ENCODE data around the gene FNBP1L. TPM values are rescaled to one million over a fixed set of nuclear protein-coding genes. Genes with fewer than 3 reads are reported as not detected.

Gene FNBP1L
- total RNA-seq, 1 experiment from 2014 or later: 119 TPM

GRCh38 chr1:93600663-93601062 lies 152.7 kb downstream of the FNBP1L start:
- Histone ChIP-seq H2AK5ac (ENCODE audit: insufficient read length, low read length) (no peak overlapping the region), H2AFZ (ENCODE audit: low read length) (no peak overlapping the region), H3K9ac (ENCODE audit: extremely low read depth, insufficient read length, low read length) (no peak overlapping the region), H3K79me1 (ENCODE audit: insufficient read depth, low read depth, low read length, poor library complexity, severe bottlenecking) (no peaks in the 10 kb centered on the region), H3K4me1 (ENCODE audit: insufficient read depth, low read length) (0 out of 2 replicates have a peak, but pooled peaks cover 5% of the 10 kb centered on the region), H2BK15ac (ENCODE audit: low read depth, low read length) (no peak overlapping the region), H3K27ac (ENCODE audit: insufficient read length, low read depth, low read length) (no peak overlapping the region), H3K23ac (ENCODE audit: insufficient read length, low read depth, low read length) (no peak overlapping the region), H3K56ac (ENCODE audit: insufficient read length, low read depth, low read length) (no peak overlapping the region), H3K18ac (ENCODE audit: insufficient read length, low read depth, low read length) (no peak overlapping the region), H3K4ac (ENCODE audit: low read depth, low read length) (no peak overlapping the region), H2BK20ac (ENCODE audit: low read depth, low read length, poor library complexity, severe bottlenecking) (no peak overlapping the region), H3K4me2 (ENCODE audit: insufficient read depth, insufficient read length, low read length) (no peak overlapping the region), H4K91ac (ENCODE audit: insufficient read length, low read depth, low read length) (no peak overlapping the region), H4K20me1 (ENCODE audit: control insufficient read depth, insufficient read depth, insufficient read length) (no peaks in the 10 kb centered on the region), H3K14ac (ENCODE audit: insufficient read depth, low read length) (no peak overlapping the region), H4K5ac (ENCODE audit: insufficient read length, low read depth, low read length) (no peak overlapping the region), H2BK12ac (ENCODE audit: insufficient read length, low read depth, low read length) (no peak overlapping the region), H2BK120ac (ENCODE audit: low read depth, low read length, poor library complexity, severe bottlenecking) (no peak overlapping the region), H3T11ph (ENCODE audit: low read length) (no peak overlapping the region), H3K23me2 (ENCODE audit: insufficient read length, low read depth, low read length, poor library complexity, severe bottlenecking) (no peaks in the 10 kb centered on the region), H3K9me3 (ENCODE audit: control insufficient read depth, low read depth, low read length) (no peaks in the 10 kb centered on the region), H2BK5ac (ENCODE audit: insufficient read length, low read length) (no peak overlapping the region), H3K79me2 (ENCODE audit: insufficient read depth, low read length) (no peaks in the 10 kb centered on the region), H3K27me3 (ENCODE audit: insufficient read depth, low read length) (no peaks in the 10 kb centered on the region), H4K8ac (replicated peaks; ENCODE audit: insufficient read length, low read depth, low read length) (no peak overlapping the region)
- TF ChIP-seq CTCF (conservative IDR thresholded peaks at IDR 0.05): no peak
- no peaks in the 10 kb centered on the region for H3K27me3 Mint-ChIP-seq (ENCODE audit: low read depth)
- H3K4me1 Mint-ChIP-seq: peaks cover 25 to 32% of the 10 kb centered on the region in 2 experiments
- no peak overlapping the region for H3K4me3 Mint-ChIP-seq
- WGBS (ENCODE audit: extremely low coverage, insufficient read length, low lambda C conversion rate): no CpG with 5 or more reads among the region's 2 CpGs
- DNase-seq: no peak
- no peaks in the 10 kb centered on the region; a peak in 1 of 5 replicates for H3K9me3 Mint-ChIP-seq
- H3K27ac Mint-ChIP-seq: no peak overlapping the region; a peak in 1 of 7 replicates
- no peaks in the 10 kb centered on the region; a peak in 1 of 7 replicates for H3K36me3 Mint-ChIP-seq (ENCODE audit: insufficient read depth in 1 of 3, low read depth in 3 of 3)
